Psoas muscle (tissue), 8 donors: ENCODE measurements around the gene SYCP2L. TPM values are rescaled to one million over a fixed set of nuclear protein-coding genes. Genes with fewer than 3 reads are reported as not detected.
"Not testable (repeated sequence)": the region's sequence is repeated elsewhere in the genome, so short reads cannot be mapped to it uniquely, and the experiment has no call there.

Experiments
- ATAC-seq, 4 donors: fragments of 200-7000 bp; cut with Tn5 transposase; one replicate each; pipeline ENCODE4 v1.9.1; 2020; ENCODE audit warnings: moderate library complexity in 3 of 4, mild to moderate bottlenecking in 2 of 4
- DNase-seq, 2 donors: peaks; one replicate each; pipeline ENCODE4 v3.0.0-alpha.2; 2020
- H3K27ac ChIP-seq: fragments of 200-600 bp; one replicate; pipeline ENCODE4 v1.8.0; 2022
- H3K27me3 ChIP-seq, 3 donors: fragments of 200-600 bp in 1 of 3; one replicate each; pipeline versions ENCODE4 v1.6.1 to v1.8.0; 2013 to 2022; ENCODE audit warnings: low read length in 2 of 3, mild to moderate bottlenecking in 2 of 3, moderate library complexity in 1 of 3; ENCODE audit not compliant: insufficient read depth in 3 of 3
- H3K36me3 ChIP-seq, 2 donors: fragments of 200-600 bp in 1 of 2; one replicate each; pipeline versions ENCODE4 v1.6.1 to v1.8.0; 2013 to 2022; ENCODE audit warnings: low read depth in 1 of 2, mild to moderate bottlenecking in 1 of 2, moderate library complexity in 1 of 2; ENCODE audit not compliant: insufficient read depth in 1 of 2
- H3K4me1 ChIP-seq: fragments of 200-600 bp; one replicate; pipeline ENCODE4 v1.8.0; 2022
- H3K4me3 ChIP-seq: fragments of 200-600 bp; one replicate; pipeline ENCODE4 v1.8.0; 2022; ENCODE audit warnings: mild to moderate bottlenecking
- H3K9me3 ChIP-seq: fragments of 200-600 bp; one replicate; pipeline ENCODE4 v1.8.0; 2022
- CTCF ChIP-seq: fragments of 200-600 bp; IDR thresholded peaks from one replicate; pipeline ENCODE4 v1.8.0; 2022; ENCODE audit warnings: antibody characterized with exemption
- WGBS, 3 donors: extraction: QIAGEN DNeasy Blood & Tissue Kit; methylation state at CpG; one replicate each; pipeline versions ENCODE4 v1.1.6 to v1.1.7; 2013; 5-methylcytosine and 5-hydroxymethylcytosine counted together
- intact Hi-C, 2 donors: fragments of 100-400 bp; cut with DNase I; formaldehyde crosslinking; loops; one replicate each; pipeline versions ENCODE4 v1.11.0 to v1.14.2; 2022
- polyA plus RNA-seq, 3 donors: library from polyadenylated mRNA; stranded (reverse); fragments of 200-250 nt; gene quantifications; one replicate each; pipeline ENCODE4 v1.2.3, GENCODE V29; 2013
- total RNA-seq, 4 donors: library from RNA; stranded (reverse); fragmentation: NEBNext Ultra II Directional in 2 of 4; extraction: Animal tissue kit (Norgen Biotek cat#: 25700) in 2 of 4; gene quantifications; one replicate each; pipeline versions ENCODE4 v1.2.1 to v1.2.4, GENCODE V29; 2021 to 2023
- donor health status: healthy with polysubstance abuse.
- donor health status: DM: no; HTN: no; CAD: no; lungs with moderate emphysema.
- donor health status: Bipolar disorder and iron deficiency.
- donor health status: healthy.
- donor health status: DM: yes; HTN: yes; CAD: no.
- donor health status: DM: no; HTN: no; CAD: no.
- donor health status: DM: no; HTN: no; CAD: no.
- donor health status: DM: yes; HTN: yes; CAD: no.

SYCP2L gene
- total and polyA plus RNA-seq, 7 donors = 0.08 to 0.99 (median 0.19) TPM; not detected in 1

- DNase-seq (no peak), ATAC-seq (no peak)
- no peak for TF ChIP-seq CTCF
- H3K4me1 ChIP-seq = peaks cover 4% of the 10 kb centered on the region
- H3K36me3 ChIP-seq = no peaks in the 10 kb centered on the region
- H3K4me3 ChIP-seq = no peak overlapping the region
- no peak overlapping the region for H3K27ac ChIP-seq
- H3K27me3 ChIP-seq = peaks cover 0 to 12% (median 2%) of the 10 kb centered on the region in 3 donors
- no peaks in the 10 kb centered on the region for H3K9me3 ChIP-seq
- intact Hi-C loops = no loop called here
These were observed 43.3 kb upstream of the SYCP2L start for GRCh38 chr6:10843554-10843953.

GRCh38 chr6:10847684-10848083 lies 39.2 kb upstream of the SYCP2L start:
- no peaks in the 10 kb centered on the region for H3K27me3 ChIP-seq
- H3K4me1 ChIP-seq = no peaks in the 10 kb centered on the region
- H3K36me3 ChIP-seq = no peaks in the 10 kb centered on the region
- H3K9me3 ChIP-seq = no peaks in the 10 kb centered on the region
- peak; percentile 13 for TF ChIP-seq CTCF
- H3K4me3 ChIP-seq = no peak overlapping the region
- no peak for DNase-seq
- no peak overlapping the region for H3K27ac ChIP-seq
- WGBS, 3 donors = 80 to 81% (median 80%) methylated on average over 3 of the region's 3 CpGs
- no peak for ATAC-seq
- intact Hi-C loops = no loop called here

- Histone ChIP-seq H3K36me3 (no peaks in the 10 kb centered on the region), H3K4me1 (no peaks in the 10 kb centered on the region), H3K27me3 (no peaks in the 10 kb centered on the region), H3K9me3 (peaks cover 6% of the 10 kb centered on the region), H3K4me3 (no peak overlapping the region), H3K27ac (no peak overlapping the region)
- no peak for TF ChIP-seq CTCF
- ATAC-seq (no peak), DNase-seq (no peak)
- intact Hi-C loops = no loop called here
- 89 to 98% (median 90%) methylated on average over 4 of the region's 4 CpGs for WGBS, 3 donors
These were observed 37.0 kb upstream of the SYCP2L start for GRCh38 chr6:10849901-10850300.

GRCh38 chr6:10850728-10851127 lies 36.1 kb upstream of the SYCP2L start:
- H3K9me3 ChIP-seq = peaks cover 6% of the 10 kb centered on the region
- no peak for TF ChIP-seq CTCF
- H3K4me3 ChIP-seq = no peak overlapping the region
- intact Hi-C loops = no loop called here
- WGBS, 3 donors = 42 to 51% (median 49%) methylated on average over 7 of the region's 7 CpGs
- H3K27me3 ChIP-seq = no peaks in the 10 kb centered on the region
- H3K36me3 ChIP-seq = no peaks in the 10 kb centered on the region
- no peak for ATAC-seq
- no peaks in the 10 kb centered on the region for H3K4me1 ChIP-seq
- no peak overlapping the region for H3K27ac ChIP-seq
- no peak for DNase-seq

- Histone ChIP-seq H3K36me3 (no peaks in the 10 kb centered on the region), H3K4me3 (no peak overlapping the region), H3K4me1 (no peaks in the 10 kb centered on the region), H3K9me3 (peaks cover 6% of the 10 kb centered on the region), H3K27ac (no peak overlapping the region), H3K27me3 (no peaks in the 10 kb centered on the region)
- 50 to 66% (median 51%) methylated on average over 11 of the region's 11 CpGs for WGBS, 3 donors
- TF ChIP-seq CTCF = no peak
- intact Hi-C loops = no loop called here
- ATAC-seq (no peak), DNase-seq (no peak)
These were observed 34.4 kb upstream of the SYCP2L start for GRCh38 chr6:10852361-10852960.

GRCh38 chr6:10853849-10854300 lies 33.0 kb upstream of the SYCP2L start:
- H3K4me1 ChIP-seq, H3K9me3 ChIP-seq, ATAC-seq, H3K27me3 ChIP-seq, intact Hi-C loops, DNase-seq, H3K36me3 ChIP-seq, H3K27ac ChIP-seq, H3K4me3 ChIP-seq: not testable (repeated sequence)
- WGBS, 3 donors = 83 to 88% (median 86%) methylated on average over 6 of the region's 6 CpGs
